ENCODE results near the gene ACCSL.

ACCSL gene

DNA sequence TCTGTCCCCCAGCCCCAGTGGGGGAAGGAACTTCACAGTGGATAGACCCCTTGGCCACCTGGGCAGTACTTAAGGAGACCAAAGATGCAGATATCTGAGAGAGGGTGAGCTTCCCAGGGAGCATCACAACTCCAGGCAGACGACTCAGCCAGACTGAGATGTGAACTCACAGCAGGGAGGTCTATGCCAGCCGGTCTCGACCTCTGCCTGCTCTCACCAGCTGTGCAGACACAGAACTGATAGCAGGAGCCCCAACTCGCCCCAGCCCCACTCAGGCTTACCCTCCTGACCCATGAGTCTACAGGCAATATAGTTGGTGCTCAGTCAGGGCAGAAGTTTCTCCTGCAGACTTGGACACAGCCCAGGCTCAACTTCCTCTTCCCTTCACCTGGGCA, 29.7 kb upstream of the ACCSL start:
- no peak for DNase-seq (ENCODE audit: low read depth in 3 of 3)

DNA sequence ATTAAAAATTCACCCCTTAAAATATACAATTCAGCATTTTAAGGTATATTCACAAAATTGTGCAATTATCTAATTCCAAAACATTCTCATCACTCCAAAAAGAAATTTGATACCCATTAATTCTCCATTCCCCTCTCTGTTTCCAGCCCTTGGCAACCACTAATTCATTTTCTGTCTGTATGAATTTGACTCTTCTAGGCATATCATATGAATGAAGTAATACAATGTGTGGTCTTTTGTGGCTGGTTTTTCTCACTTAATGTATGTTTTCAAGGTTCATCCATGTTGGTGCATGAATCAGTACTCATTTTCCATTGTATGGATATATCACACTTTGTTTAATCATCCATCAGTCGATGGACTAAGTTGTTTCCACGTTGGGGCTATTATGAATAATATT, 29.0 kb upstream of the ACCSL start:
- no peak for DNase-seq (ENCODE audit: low read depth in 3 of 3)

DNA sequence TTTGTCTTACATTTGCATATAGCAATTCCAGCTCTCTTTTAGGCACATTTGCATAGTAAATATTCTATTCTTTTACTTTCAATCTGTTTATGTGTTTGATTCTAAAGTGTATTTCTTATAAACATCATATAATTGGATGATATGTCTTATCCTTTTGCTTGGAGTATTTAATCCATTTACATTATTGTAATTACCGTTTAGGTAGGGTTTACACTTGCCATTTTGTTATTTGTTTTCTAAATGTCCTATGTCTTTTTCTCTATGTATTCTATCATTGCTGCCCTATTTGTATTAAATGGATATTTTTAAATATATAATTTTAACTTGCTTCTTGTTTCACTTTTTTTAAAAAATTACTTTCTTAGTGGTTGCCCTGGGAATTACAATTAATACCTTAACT, 22.8 kb upstream of the ACCSL start:
- no peak for DNase-seq (ENCODE audit: low read depth in 3 of 3)

DNA sequence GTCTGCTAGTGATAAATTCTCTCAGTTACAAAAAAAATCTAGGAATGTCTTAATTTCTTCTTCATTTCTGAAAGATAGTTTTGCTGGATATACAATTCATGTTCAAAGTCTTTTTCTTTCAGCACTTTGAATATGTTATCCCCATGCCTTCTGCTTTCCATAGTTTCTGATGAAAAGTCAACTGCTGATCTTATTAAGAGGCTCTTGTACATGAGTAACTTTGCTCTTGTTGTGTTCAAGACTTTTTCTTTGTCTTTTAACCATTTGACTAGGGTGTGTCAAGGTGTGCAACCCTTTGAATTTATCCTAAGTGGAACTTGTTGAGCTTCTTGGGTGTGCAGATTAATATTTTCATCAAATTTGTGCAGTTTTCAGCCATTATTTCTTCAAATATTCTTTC, 22.1 kb upstream of the ACCSL start:
- DNase-seq (ENCODE audit: low read depth in 3 of 3), result no peak

DNA sequence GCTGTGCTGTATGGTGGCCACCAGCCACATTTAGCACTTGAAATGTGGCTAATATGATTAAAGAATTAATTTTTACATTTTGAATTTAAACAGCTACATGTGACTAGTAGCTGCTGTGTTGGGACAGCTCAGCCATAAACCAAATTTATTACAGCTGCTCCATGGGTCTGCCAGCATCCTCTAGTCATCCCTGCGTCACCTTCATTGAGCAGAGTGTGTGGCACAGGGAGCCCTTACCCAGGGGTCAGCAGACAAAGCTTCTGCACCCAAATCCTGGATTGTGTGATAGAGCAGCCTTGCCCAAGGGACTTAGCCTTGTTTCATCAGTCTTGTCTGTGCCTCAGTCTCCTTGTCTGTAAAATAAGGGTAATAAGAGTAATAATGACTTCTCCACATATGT, 19.4 kb upstream of the ACCSL start:
- DNase-seq (ENCODE audit: low read depth in 3 of 3), result no peak

DNA sequence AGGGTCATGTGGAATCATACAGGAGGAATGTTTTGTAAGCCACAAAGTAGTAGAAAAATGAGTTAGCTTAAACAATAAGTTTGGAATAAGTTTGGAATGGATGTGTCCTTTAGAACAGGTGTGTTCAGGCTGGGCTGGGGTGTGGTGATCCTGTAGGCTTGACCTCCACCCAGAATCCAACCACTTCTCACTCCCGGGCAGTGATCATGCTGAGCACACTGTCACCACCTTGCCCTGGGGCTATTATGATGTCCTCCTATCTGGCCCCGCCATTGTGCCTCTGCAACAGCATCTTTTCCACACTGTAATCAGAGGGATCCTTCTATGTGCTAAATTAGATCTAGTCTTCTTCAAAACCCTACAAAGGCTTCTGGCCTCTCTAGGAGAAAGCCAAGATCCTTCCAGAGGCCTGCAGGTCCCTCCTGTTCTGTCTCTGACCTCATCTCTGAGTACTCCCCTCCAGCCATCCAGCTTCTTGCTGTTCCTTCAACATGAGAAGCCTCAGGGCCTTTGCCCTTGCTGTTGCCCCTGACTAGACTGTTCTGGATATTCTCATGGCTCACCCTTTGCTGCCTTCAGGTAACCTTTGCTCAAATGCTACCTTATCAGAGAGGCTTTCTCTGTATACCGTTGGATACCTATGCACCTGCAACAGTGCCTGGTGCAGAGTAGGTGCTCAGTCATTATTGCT, 18.8 kb upstream of the ACCSL start:
- DNase-seq (ENCODE audit: low read depth in 3 of 3), result no peak

DNA sequence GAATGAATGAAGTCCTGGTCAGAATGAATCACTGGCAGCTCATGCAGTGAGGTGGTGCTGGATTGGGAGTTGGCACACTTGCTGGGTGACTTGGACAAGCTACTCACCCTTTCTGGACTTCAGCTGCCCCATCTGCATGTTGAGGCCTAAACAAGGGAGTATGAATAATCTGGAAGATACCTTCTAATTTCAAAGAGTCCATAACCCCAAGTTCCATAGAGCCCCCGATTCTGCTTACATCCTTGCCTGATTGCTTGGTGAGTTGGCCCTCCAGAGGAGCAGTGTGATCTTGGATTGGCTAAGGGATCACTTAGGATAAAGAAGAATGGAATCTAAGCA, 18.3 kb upstream of the ACCSL start:
- DNase-seq (ENCODE audit: low read depth in 3 of 3), result no peak

DNA sequence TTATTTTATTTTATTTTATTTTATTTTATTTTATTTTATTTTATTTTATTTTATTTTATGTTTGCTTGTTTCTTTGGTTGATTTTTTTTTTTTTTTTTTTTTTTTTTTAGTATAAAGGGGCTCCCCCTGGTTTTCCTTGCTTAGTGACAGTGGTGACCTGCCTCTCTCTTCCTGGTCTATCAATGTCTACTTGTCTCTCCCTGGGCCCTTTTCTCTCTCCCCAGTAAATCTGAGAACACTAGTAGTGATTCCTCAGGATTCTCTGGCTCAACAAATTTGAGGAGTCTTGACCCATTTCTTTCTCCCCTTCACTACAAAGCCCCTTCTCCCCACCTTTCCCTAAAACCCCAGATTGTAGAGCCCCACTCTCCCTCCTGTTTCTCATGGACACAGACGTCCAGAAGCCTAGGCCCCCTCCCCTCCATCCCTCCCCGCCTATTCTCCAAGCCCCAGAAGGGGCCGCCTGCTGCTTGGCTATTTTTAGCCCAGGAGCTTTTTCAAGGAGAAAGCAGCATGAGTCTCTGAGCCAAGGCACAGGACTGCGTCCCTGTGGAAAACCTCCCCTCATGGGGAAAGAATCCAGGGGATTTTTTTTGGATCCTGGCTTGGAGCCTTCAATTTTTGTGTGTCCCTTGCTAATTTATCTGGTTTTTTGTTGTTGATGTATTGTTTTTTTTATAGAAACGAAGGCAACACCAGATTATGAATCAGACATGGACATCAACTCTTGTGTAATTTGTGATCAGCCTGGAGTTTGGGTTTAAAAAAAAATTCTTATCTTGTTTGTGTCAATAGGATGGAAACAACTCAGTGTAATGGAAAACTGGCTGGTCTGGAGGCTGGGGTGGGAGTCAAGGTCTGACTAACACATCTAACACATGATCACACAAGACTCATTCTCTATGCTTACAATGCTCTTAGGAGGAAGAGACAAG, 17.5 kb upstream of the ACCSL start:
- no peak for DNase-seq (ENCODE audit: low read depth in 3 of 3)

DNA sequence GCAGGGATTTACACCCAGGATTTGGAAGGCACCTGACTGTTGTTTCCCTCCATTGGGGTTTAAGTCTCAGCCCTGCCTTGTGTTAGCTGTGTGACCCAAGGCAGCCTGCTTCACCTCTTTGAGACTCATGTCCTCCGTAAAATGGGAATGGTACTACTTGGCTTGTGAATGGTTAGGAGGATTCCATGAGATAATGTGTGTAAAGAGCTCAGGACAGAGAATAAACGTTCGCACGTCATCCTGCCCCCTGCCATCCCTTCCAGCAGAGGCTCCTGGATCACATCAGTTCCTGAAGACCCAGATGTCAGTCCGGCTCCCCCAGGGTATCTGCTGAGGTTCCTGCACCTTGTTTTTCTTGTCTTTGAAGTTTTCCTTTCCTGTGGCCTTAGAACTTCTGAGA, 16.8 kb upstream of the ACCSL start:
- DNase-seq (ENCODE audit: low read depth in 3 of 3), result no peak

DNA sequence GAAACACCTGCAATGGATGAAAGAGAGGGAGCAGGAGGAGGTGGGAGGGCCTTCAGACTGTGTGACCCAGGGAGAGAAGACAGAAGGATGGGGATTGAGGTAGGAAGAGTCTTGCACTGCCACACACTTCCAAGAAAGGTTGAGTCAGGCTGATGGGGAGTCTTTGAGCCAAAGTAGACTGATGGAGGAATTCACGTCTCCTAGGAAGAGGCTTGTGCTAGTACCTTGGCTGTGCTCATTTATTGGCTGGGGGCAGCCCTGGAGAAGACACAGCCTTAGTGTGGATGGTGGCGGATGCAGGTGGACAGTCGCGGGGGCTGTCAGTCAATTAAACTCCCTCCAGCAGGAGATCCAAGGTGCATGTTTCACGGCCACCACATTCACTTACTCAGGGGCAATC, 16.2 kb upstream of the ACCSL start:
- no peak for DNase-seq (ENCODE audit: low read depth in 3 of 3)

DNA sequence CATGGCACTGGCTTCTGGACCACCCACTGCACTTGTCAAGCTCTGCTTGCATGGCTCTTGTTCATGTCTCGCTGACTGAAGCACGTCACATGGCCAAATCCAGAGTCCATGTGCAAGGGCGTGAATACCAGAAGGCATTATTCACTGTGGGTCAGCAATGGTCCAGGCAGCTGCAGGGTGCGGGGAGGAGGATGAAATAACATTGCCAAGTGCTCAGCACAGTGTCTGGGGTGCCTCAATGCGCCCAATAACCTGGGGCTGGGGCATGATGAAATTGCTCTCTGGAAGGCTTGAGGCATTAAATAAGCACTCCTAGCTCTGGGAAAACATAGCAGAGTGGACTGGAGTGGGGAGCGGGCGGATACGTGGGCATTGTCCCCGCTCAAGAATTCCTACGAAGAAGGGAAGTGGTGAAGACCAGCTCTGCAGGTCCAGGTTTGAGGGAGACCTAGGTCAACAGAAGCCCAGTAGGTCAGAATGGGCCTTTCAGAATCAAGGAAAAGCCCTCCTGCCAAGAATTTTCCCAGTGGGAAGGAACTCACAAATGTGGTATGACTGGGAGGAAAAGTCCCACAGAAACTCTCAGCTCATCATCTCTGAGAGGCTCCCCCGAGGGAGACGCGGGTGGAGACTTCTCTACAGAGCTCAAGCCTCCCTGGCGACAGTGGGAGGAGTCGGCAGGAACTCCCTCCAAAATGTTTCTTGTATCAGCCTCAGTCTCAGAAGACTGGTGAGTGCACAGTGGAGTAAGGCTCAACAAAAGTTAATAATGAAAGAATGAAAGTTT, 15.3 kb upstream of the ACCSL start:
- no peak for DNase-seq (ENCODE audit: low read depth in 3 of 3)

DNA sequence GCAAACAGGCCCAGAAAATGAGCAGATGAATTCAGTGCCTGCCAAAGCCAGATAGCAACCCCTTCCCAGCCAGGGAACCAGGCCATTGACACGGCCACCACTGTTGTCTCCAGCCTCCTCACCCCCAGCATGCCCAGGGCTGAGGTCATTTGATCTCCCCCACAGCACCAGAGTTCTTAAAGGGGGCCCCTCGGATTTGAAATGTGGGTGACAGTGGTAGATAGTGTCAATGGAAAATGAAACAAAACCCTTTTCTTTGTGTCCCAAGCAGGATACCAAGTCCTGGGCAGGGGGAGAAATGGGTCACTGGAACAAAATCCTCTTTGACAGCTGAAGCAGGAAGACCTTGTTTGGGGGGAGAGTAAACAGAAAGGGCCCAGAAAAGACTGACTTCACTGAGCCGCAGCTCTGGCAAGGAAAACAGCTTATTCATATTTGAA, 14.3 kb upstream of the ACCSL start:
- DNase-seq (ENCODE audit: low read depth in 3 of 3), result no peak

DNA sequence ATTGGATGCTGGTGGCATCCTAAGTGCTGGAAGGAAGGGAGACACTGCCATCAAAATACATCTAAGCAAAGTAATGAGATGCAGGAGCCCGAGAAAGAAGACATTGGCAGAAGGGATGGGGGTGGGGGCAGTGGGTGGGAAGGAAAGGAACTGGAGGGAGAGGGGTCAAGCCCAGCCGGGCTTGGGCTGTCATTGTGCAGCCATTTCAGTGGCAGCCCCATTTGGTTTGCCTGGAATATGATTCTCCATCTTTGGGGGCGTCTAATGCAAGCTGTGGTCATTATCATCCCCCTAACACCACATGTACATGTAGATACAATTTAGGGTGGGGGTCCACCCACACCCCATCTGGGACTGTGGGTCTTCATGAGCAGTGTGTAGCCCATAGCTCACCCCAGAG, 13.9 kb upstream of the ACCSL start:
- DNase-seq (ENCODE audit: low read depth in 3 of 3), result no peak

DNA sequence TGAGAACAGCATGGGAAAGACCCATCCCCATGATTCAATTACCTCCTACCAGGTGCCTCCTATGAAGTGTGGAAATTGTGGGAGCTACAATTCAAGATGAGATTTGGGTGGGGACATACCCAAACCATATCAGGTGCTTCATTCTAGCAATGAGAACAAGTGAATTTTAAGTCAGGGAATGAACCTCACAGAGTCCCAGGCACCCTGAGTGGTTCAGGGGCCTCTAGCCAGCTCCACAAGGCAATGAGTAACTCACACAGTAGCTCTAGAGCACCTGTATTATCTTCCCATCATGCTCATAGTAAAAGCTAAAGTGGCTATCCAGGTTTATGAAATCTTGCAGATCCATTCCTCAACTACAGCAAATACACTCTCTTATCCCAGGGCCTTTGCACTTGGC, 13.1 kb upstream of the ACCSL start:
- no peak for DNase-seq (ENCODE audit: low read depth in 3 of 3)

DNA sequence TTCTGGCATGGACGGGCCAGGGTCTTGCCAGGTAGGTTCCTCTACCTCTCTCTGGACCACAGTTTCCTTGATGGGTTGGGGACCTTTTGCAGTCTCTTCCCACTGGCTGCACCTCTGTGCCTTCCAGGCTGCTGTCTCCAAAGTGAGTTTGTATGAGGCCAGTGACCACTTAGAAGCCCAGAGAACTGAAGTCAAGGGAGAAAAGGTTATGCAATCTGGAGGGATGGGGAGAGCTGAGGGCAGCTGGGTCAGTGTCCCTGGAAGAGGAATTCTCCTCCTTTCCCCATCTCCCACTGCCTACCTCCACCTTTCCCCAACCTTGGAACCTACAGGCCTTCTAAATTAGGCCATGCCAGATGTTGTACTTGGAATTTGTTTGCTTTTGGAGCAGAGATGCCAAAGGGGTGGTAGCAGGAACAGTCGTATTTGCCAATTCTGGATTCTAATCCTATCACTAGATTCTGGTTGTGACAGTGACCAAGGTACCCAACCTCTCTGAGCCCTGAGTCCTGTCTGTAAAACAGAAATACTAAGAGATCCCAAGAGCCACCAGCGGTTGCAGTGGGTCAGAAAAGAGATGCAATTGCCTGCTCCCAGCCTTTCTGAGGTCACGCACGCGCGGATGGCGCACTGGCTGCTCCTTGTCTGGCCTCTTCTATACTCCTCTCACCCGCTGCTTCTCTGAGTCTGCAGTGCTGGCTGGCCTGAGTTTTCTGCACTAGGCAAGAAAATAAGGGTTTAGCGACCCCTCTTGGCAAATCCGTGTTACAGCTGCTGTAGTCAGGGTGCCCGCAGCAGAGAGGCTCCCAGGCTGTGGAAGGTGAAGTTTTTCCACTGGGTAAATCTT, 10.7 kb upstream of the ACCSL start:
- peak in 2 of 3 donors; percentile 7 to 20 for DNase-seq (ENCODE audit: low read depth in 3 of 3)

DNA sequence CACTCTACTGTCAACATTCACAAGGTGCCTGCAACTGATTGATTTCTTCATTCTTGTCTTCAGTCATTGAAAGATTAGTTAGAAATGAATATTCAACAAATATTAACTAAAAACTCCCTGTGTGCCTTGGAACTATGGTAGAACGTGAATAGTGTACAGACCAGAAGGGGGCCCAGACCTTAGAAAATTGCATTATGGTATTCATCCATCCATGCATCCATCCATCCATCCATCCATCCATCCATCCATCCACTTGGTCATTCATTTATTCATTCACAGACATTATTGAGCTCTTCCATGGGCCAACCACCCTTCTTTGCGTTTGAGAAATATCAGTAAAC, 10.2 kb upstream of the ACCSL start:
- no peak for DNase-seq (ENCODE audit: low read depth in 3 of 3)

DNA sequence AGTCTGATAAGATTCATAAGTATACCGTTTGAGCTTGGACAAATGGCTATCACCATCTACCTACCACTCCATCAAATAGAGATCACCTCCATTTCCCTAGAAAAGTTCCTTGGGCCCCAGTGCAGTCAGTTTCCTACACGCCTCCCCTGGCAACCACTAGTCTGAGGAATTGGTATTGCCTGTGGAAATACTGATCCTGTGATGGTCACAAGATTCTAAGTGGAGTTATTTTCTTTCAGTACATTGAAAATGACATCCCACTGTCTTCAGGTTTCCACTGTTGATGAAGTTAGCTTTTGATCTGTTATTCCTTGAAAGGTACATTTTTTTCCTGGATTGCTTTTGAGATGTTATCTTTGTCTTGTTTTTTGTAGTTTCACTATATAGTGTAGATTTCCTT, 4.6 kb upstream of the ACCSL start:
- DNase-seq (ENCODE audit: low read depth in 3 of 3), result no peak

DNA sequence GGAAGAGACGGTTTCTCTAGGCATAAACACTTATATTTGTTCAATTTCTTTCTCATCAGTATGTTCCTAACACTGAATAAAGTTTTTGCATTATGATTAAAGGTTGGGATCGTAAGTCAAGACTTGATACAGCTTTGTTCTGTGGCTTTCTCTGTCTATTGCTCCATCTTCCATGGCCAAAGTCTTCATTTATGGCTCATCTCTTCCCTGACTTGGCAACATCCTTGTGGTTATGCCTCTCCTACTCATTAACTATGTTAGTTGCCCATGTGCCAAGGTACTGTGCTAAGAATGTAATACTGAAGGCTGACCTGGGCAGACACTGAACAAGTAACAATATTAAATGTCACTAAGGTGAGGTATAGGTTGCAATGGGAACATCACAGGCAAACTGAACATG, 1.6 kb upstream of the ACCSL start:
- DNase-seq (ENCODE audit: low read depth in 3 of 3), result no peak

DNA sequence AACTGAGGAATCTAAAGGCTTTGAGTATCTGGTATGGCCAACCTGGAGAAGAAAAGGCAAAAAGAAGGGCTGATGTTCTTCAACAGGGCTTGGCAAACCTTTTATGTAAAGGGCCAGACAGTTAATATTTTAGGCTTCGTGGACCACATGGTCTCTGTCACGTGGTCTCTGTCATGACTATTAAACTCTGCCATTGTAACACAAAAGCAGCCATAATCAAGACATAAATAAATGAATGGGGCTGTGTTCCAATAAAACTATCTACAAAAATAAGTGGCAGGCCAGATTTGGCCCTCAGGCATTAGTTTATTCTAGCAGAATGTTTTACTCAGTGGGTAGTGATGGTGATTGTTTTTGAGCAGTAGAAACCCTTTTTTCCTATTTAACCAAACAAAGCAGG, 483 bp upstream of the ACCSL start:
- DNase-seq (ENCODE audit: low read depth in 3 of 3), result no peak

DNA sequence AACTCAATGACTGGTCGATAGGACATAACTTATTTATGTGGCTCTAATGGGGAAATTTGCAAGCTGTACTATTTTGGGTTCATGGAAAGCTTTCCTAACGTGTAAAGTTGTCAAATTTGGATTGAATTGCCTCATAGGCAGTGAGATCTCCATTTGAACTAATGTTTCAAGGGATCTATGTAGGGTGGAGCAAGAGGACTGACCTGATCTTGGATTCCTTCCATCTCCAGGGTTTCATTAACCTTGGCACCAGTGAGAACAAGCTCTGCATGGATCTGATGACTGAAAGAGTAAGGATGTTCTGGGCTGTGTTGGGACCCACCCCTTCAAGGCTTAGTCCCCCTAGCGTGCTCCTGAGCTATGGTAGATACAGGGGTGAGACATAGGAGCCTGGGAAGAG, 2.1 kb downstream of the ACCSL start:
- DNase-seq (ENCODE audit: low read depth in 3 of 3), result no peak

DNA sequence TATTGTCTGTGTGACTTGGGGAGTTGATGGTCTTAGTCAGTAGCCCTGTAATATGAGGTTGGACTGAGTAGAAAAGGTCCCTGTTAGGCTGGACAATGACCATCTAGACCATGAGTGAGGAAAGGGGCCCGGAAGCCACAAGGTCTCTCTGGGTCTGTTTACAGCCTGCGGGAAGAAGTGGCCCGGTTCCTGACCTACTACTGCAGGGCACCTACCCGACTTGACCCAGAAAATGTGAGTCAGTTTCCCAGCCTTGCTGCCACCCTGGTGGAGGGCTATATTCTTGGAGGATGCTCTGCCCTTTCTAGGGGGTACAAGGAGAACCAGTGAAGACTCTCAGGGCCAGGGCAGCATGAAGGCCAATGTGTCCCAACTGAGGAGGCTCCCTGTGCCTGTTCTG, 3.4 kb downstream of the ACCSL start:
- no peak for DNase-seq (ENCODE audit: low read depth in 3 of 3)

DNA sequence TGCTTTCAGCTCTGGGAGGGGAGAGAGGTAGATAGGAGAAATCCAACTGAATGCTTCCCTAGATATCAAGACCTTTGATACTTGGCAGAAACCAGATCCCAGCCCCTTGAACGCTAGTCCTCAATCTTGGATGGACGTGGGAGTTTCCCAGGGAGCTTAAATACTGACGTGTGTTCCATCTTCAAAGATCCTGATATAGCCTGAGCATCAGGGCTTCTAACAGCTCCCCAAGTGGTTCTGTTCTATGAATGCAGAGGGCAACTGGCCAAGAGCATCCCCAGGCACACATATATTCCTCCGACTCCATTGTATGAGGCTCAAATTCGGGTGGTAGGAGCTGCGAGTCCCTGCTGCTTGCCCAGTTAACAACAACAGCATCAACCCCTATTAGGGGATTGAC, 9.6 kb downstream of the ACCSL start:
- no peak for DNase-seq (ENCODE audit: low read depth in 3 of 3)

All from stimulated activated CD4-positive, alpha-beta T cell treated with anti-CD3 and anti-CD28 coated beads, TNF-alpha, amount 100 ng/mL, for 48 hours (primary cell).